GM23338 (cell line): ENCODE results near the gene CLDN15.

Source experiments
- CREB1 ChIP-seq: fragments of 250-450 bp; sonication (Bioruptor Pico); IDR thresholded peaks from 2 replicates; pipeline ENCODE4 v1.5.0; 2020; ENCODE audit warnings: low read depth, mild to moderate bottlenecking, moderate library complexity
- EZH2 ChIP-seq: fragments of 200-600 bp; sonication (generic); IDR thresholded peaks from one replicate; pipeline ENCODE4 v1.8.0; 2017; ENCODE audit warnings: antibody characterized with exemption, mild to moderate bottlenecking, low read depth; ENCODE audit not compliant: unreplicated experiment
- EZH2phosphoT487 ChIP-seq: fragments of 200-600 bp; sonication (generic); IDR thresholded peaks from one replicate; pipeline ENCODE4 v1.8.1; 2018; ENCODE audit warnings: antibody characterized with exemption; ENCODE audit not compliant: unreplicated experiment
- JUNB ChIP-seq: IDR thresholded peaks from one replicate; pipeline ENCODE4 v1.6.1; 2016; ENCODE audit warnings: antibody characterized with exemption; ENCODE audit not compliant: unreplicated experiment
- NANOG ChIP-seq: IDR thresholded peaks from 2 replicates; pipeline ENCODE4 v1.6.1; 2016; ENCODE audit warnings: antibody characterized with exemption, borderline replicate concordance
- POLR2AphosphoS5 ChIP-seq: IDR thresholded peaks from 2 replicates; pipeline ENCODE4 v1.6.1; 2016; ENCODE audit warnings: antibody characterized with exemption, low read depth
- TF ChIP-seq, protein P1 (sequence below): IDR thresholded peaks from one replicate; pipeline ENCODE4 v1.6.1; 2018; ENCODE audit warnings: antibody characterized with exemption; ENCODE audit not compliant: unreplicated experiment
- TF ChIP-seq, protein P2 (sequence below), 2 experiments: fragments of 200-600 bp in 1 of 2; sonication (generic) in 1 of 2; conservative IDR thresholded peaks; 2 replicates each; pipeline versions ENCODE4 v1.5.1 to v1.6.1; 2016 to 2017; ENCODE audit warnings: antibody characterized with exemption in 2 of 2, low read depth in 2 of 2, mild to moderate bottlenecking in 2 of 2, moderate library complexity in 1 of 2
- TF ChIP-seq, protein P3 (sequence below): IDR thresholded peaks from 2 replicates; pipeline ENCODE4 v1.6.1; 2016; ENCODE audit warnings: antibody characterized with exemption

DNA sequence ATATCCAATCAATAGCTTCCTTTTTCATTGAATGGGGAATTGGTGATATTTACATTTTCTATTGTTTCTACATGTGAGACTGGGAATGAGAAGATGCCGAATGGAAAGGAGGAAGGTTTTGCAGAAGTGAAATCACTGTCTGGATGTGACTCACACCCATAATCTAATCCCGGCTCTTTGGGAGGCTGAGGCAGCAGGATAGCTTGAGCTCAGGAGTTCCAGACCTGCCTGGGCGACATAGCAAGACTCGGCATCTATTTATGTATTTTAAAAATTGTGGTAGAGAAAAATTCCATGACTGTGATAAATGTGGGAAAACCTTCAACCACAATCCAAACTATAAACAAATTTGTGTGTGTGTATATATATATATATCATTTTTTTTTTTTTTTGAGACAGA, 18.2 kb upstream of the CLDN15 start:
- TF ChIP-seq, protein P1, sequence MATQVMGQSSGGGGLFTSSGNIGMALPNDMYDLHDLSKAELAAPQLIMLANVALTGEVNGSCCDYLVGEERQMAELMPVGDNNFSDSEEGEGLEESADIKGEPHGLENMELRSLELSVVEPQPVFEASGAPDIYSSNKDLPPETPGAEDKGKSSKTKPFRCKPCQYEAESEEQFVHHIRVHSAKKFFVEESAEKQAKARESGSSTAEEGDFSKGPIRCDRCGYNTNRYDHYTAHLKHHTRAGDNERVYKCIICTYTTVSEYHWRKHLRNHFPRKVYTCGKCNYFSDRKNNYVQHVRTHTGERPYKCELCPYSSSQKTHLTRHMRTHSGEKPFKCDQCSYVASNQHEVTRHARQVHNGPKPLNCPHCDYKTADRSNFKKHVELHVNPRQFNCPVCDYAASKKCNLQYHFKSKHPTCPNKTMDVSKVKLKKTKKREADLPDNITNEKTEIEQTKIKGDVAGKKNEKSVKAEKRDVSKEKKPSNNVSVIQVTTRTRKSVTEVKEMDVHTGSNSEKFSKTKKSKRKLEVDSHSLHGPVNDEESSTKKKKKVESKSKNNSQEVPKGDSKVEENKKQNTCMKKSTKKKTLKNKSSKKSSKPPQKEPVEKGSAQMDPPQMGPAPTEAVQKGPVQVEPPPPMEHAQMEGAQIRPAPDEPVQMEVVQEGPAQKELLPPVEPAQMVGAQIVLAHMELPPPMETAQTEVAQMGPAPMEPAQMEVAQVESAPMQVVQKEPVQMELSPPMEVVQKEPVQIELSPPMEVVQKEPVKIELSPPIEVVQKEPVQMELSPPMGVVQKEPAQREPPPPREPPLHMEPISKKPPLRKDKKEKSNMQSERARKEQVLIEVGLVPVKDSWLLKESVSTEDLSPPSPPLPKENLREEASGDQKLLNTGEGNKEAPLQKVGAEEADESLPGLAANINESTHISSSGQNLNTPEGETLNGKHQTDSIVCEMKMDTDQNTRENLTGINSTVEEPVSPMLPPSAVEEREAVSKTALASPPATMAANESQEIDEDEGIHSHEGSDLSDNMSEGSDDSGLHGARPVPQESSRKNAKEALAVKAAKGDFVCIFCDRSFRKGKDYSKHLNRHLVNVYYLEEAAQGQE: no peak
- no peak for TF ChIP-seq POLR2AphosphoS5
- TF ChIP-seq, protein P2, sequence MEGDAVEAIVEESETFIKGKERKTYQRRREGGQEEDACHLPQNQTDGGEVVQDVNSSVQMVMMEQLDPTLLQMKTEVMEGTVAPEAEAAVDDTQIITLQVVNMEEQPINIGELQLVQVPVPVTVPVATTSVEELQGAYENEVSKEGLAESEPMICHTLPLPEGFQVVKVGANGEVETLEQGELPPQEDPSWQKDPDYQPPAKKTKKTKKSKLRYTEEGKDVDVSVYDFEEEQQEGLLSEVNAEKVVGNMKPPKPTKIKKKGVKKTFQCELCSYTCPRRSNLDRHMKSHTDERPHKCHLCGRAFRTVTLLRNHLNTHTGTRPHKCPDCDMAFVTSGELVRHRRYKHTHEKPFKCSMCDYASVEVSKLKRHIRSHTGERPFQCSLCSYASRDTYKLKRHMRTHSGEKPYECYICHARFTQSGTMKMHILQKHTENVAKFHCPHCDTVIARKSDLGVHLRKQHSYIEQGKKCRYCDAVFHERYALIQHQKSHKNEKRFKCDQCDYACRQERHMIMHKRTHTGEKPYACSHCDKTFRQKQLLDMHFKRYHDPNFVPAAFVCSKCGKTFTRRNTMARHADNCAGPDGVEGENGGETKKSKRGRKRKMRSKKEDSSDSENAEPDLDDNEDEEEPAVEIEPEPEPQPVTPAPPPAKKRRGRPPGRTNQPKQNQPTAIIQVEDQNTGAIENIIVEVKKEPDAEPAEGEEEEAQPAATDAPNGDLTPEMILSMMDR (conservative IDR thresholded peaks at IDR 0.05; ENCODE audit: low read depth in 2 of 2): no peak
- no peak for TF ChIP-seq EZH2
- TF ChIP-seq JUNB: no peak
- TF ChIP-seq, protein P3, sequence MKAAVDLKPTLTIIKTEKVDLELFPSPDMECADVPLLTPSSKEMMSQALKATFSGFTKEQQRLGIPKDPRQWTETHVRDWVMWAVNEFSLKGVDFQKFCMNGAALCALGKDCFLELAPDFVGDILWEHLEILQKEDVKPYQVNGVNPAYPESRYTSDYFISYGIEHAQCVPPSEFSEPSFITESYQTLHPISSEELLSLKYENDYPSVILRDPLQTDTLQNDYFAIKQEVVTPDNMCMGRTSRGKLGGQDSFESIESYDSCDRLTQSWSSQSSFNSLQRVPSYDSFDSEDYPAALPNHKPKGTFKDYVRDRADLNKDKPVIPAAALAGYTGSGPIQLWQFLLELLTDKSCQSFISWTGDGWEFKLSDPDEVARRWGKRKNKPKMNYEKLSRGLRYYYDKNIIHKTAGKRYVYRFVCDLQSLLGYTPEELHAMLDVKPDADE: no peak
- TF ChIP-seq CREB1: no peak
- TF ChIP-seq EZH2phosphoT487: no peak
- TF ChIP-seq NANOG: no peak
